Naive B cell (primary cell): ENCODE data around the gene TMEM30A. TPM values are rescaled to one million over a fixed set of nuclear protein-coding genes. Genes with fewer than 3 reads are reported as not detected.

ENCODE experiments used
- ATAC-seq, 2 donors: fragments of 150-1000 bp; cut with Tn5 transposase; 2 replicates each; pipeline ENCODE4 v1.10.0; 2021; ENCODE audit warnings: low read depth in 2 of 2, mild to moderate bottlenecking in 2 of 2, moderate library complexity in 2 of 2
- DNase-seq: peaks from one replicate; pipeline ENCODE4 v3.0.0; 2022
- H3K27ac Mint-ChIP-seq, 6 donors: one replicate each; pipeline ENCODE4 v1.8.0; 2020 to 2022; ENCODE audit warnings: mild to moderate bottlenecking in 6 of 6, mixed read lengths in 6 of 6, moderate library complexity in 5 of 6, inconsistent platforms in 2 of 6
- H3K27me3 Mint-ChIP-seq, 3 donors: one replicate each; pipeline ENCODE4 v1.8.0; 2021 to 2022; ENCODE audit warnings: mixed read lengths in 3 of 3, mild to moderate bottlenecking in 1 of 3
- H3K36me3 Mint-ChIP-seq, 2 donors: one replicate each; pipeline ENCODE4 v1.8.0; 2020 to 2022; ENCODE audit warnings: mixed read lengths in 2 of 2, inconsistent platforms in 1 of 2, mild to moderate bottlenecking in 1 of 2
- H3K4me1 Mint-ChIP-seq, 3 donors: one replicate each; pipeline ENCODE4 v1.8.0; 2020 to 2022; ENCODE audit warnings: mixed read lengths in 3 of 3, inconsistent platforms in 1 of 3, mild to moderate bottlenecking in 1 of 3, moderate library complexity in 1 of 3
- H3K4me3 Mint-ChIP-seq, 8 donors: one replicate each; pipeline ENCODE4 v1.8.0; 2020 to 2022; ENCODE audit warnings: mild to moderate bottlenecking in 8 of 8, mixed read lengths in 8 of 8, moderate library complexity in 8 of 8, inconsistent platforms in 2 of 8
- H3K9me3 Mint-ChIP-seq, 7 donors: one replicate each; pipeline ENCODE4 v1.8.0; 2020 to 2022; ENCODE audit warnings: mixed read lengths in 7 of 7, mild to moderate bottlenecking in 5 of 7, inconsistent platforms in 2 of 7, moderate library complexity in 1 of 7
- polyA plus RNA-seq, 6 donors: library from polyadenylated mRNA; unstranded; fragments of 300-500 nt; fragmentation: Illumina TruSeq; gene quantifications; one replicate each; pipeline ENCODE4 v1.2.3, GENCODE V29; 2021; ENCODE audit warnings: low read depth in 6 of 6

TMEM30A gene
- polyA plus RNA-seq, 6 donors from 2014 or later: 33.5 to 45.1 (median 41.8) TPM

- peaks cover 0 to under 1% of the 10 kb centered on the region in 2 donors for H3K36me3 Mint-ChIP-seq
- no peaks in the 10 kb centered on the region for H3K27me3 Mint-ChIP-seq
- DNase-seq (no peak), ATAC-seq (no peak)
- peaks cover 0 to 2% (median 0%) of the 10 kb centered on the region in 7 donors for H3K9me3 Mint-ChIP-seq
- H3K4me3 Mint-ChIP-seq: no peak overlapping the region
- H3K4me1 Mint-ChIP-seq: peaks cover 15 to 30% (median 23%) of the 10 kb centered on the region in 3 donors
- peak overlapping the region in 2 of 6 donors; percentile 11 to 42 for H3K27ac Mint-ChIP-seq
Measured at GRCh38 chr6:75268121-75268987, 16.2 kb downstream of the TMEM30A start.

GRCh38 chr6:75267461-75267860 is 17.1 kb downstream of the TMEM30A start:
- ATAC-seq (no peak), DNase-seq (no peak)
- no peaks in the 10 kb centered on the region for H3K27me3 Mint-ChIP-seq
- peak overlapping the region in 2 of 6 donors; percentile 18 to 29 for H3K27ac Mint-ChIP-seq
- peaks cover 9 to 23% (median 17%) of the 10 kb centered on the region in 3 donors for H3K4me1 Mint-ChIP-seq
- H3K36me3 Mint-ChIP-seq: peaks cover 8% of the 10 kb centered on the region in 2 donors
- H3K9me3 Mint-ChIP-seq: no peaks in the 10 kb centered on the region
- no peak overlapping the region for H3K4me3 Mint-ChIP-seq

GRCh38 chr6:75266716-75267291 is 17.8 kb downstream of the TMEM30A start:
- peak; percentile 29 for DNase-seq
- Mint-ChIP-seq H3K27me3 (no peaks in the 10 kb centered on the region), H3K4me1 (peaks cover 7 to 16% (median 12%) of the 10 kb centered on the region in 3 donors)

GRCh38 chr6:75263401-75263750 is 21.2 kb downstream of the TMEM30A start:
- Mint-ChIP-seq H3K9me3 (no peaks in the 10 kb centered on the region), H3K4me3 (no peak overlapping the region), H3K27me3 (no peaks in the 10 kb centered on the region), H3K4me1 (peaks cover 0 to 2% (median 1%) of the 10 kb centered on the region in 3 donors), H3K36me3 (peaks cover 15 to 20% of the 10 kb centered on the region in 2 donors), H3K27ac (no peak overlapping the region)
- DNase-seq (no peak), ATAC-seq (no peak)

More at GRCh38 chr6:75266716-75267291, 17.8 kb downstream of the TMEM30A start:
- H3K27ac Mint-ChIP-seq: no peak overlapping the region
- H3K9me3 Mint-ChIP-seq: no peaks in the 10 kb centered on the region
- no peak overlapping the region for H3K4me3 Mint-ChIP-seq
- peak; percentile 68 for ATAC-seq
- H3K36me3 Mint-ChIP-seq: peaks cover 8% of the 10 kb centered on the region in 2 donors

- ATAC-seq: no peak
- Mint-ChIP-seq H3K27ac (peak overlapping the region in 4 of 6 donors; percentile 3 to 77 (median 12)), H3K9me3 (no peaks in the 10 kb centered on the region), H3K27me3 (no peaks in the 10 kb centered on the region), H3K4me1 (peaks cover 0 to under 1% (median 0%) of the 10 kb centered on the region in 3 donors), H3K4me3 (no peak overlapping the region), H3K36me3 (peaks cover 15 to 20% of the 10 kb centered on the region in 2 donors)
- DNase-seq: no peak
Measured at GRCh38 chr6:75262716-75263400, 21.7 kb downstream of the TMEM30A start.

GRCh38 chr6:75261299-75261698 is 23.3 kb downstream of the TMEM30A start:
- no peaks in the 10 kb centered on the region for H3K9me3 Mint-ChIP-seq
- H3K36me3 Mint-ChIP-seq: peaks cover 15 to 20% of the 10 kb centered on the region in 2 donors
- H3K27me3 Mint-ChIP-seq: no peaks in the 10 kb centered on the region
- no peak for DNase-seq
- H3K27ac Mint-ChIP-seq: peak overlapping the region in 1 of 6 donors; percentile 50
- H3K4me3 Mint-ChIP-seq: no peak overlapping the region
- no peak for ATAC-seq
- H3K4me1 Mint-ChIP-seq: no peaks in the 10 kb centered on the region

- Mint-ChIP-seq H3K4me3 (no peak overlapping the region), H3K9me3 (no peaks in the 10 kb centered on the region), H3K27me3 (no peaks in the 10 kb centered on the region), H3K36me3 (peaks cover 7 to 11% of the 10 kb centered on the region in 2 donors), H3K4me1 (no peaks in the 10 kb centered on the region), H3K27ac (no peak overlapping the region)
- no peak for ATAC-seq
- DNase-seq: no peak
Measured at GRCh38 chr6:75257343-75258087, 27.1 kb downstream of the TMEM30A start.

GRCh38 chr6:75250552-75250951 is 34.0 kb downstream of the TMEM30A start:
- Mint-ChIP-seq H3K36me3 (peaks cover 0 to 2% of the 10 kb centered on the region in 2 donors), H3K4me1 (peaks cover 0 to 4% (median 0%) of the 10 kb centered on the region in 3 donors), H3K27ac (no peak overlapping the region), H3K9me3 (peaks cover 0 to 2% (median 0%) of the 10 kb centered on the region in 7 donors), H3K4me3 (no peak overlapping the region), H3K27me3 (peaks cover 13 to 14% (median 13%) of the 10 kb centered on the region in 3 donors)
- ATAC-seq: no peak
- no peak for DNase-seq

- ATAC-seq: no peak
Measured at GRCh38 chr6:75249837-75250236, 34.8 kb downstream of the TMEM30A start.

GRCh38 chr6:75246386-75246785 is 38.2 kb downstream of the TMEM30A start:
- H3K9me3 Mint-ChIP-seq: peaks cover 0 to 2% (median 0%) of the 10 kb centered on the region in 7 donors
- DNase-seq (no peak), ATAC-seq (no peak)
- H3K27ac Mint-ChIP-seq: no peak overlapping the region
- peaks cover 7 to 10% of the 10 kb centered on the region in 2 donors for H3K36me3 Mint-ChIP-seq
- peak overlapping the region in 1 of 8 donors; percentile 91 for H3K4me3 Mint-ChIP-seq
- peaks cover 13 to 24% (median 18%) of the 10 kb centered on the region in 3 donors for H3K4me1 Mint-ChIP-seq
- H3K27me3 Mint-ChIP-seq: peaks cover 16 to 22% (median 21%) of the 10 kb centered on the region in 3 donors

More at GRCh38 chr6:75249837-75250236, 34.8 kb downstream of the TMEM30A start:
- Mint-ChIP-seq H3K36me3 (peaks cover 0 to 4% of the 10 kb centered on the region in 2 donors), H3K9me3 (peaks cover 0 to 2% (median 0%) of the 10 kb centered on the region in 7 donors), H3K27ac (peak overlapping the region in 3 of 6 donors; percentile 5 to 71 (median 64)), H3K4me1 (peaks cover 0 to 4% (median under 1%) of the 10 kb centered on the region in 3 donors), H3K27me3 (peaks cover 16 to 21% (median 20%) of the 10 kb centered on the region in 3 donors), H3K4me3 (peak overlapping the region in 1 of 8 donors; percentile 44)
- no peak for DNase-seq

- ATAC-seq: peak in 1 of 2 donors; percentile 23
- Mint-ChIP-seq H3K27me3 (peaks cover 16 to 22% (median 21%) of the 10 kb centered on the region in 3 donors), H3K4me1 (peaks cover 16 to 30% (median 19%) of the 10 kb centered on the region in 3 donors), H3K27ac (peak overlapping the region; percentile 99 to 100 (median 99)), H3K9me3 (peaks cover 0 to 2% (median 0%) of the 10 kb centered on the region in 7 donors), H3K4me3 (peak overlapping the region; percentile 91 to 100 (median 98)), H3K36me3 (peaks cover 7 to 10% of the 10 kb centered on the region in 2 donors)
- DNase-seq: no peak
Measured at GRCh38 chr6:75244063-75244584, 40.5 kb downstream of the TMEM30A start.

- Mint-ChIP-seq H3K36me3 (peaks cover 7 to 10% of the 10 kb centered on the region in 2 donors), H3K4me1 (peaks cover 16 to 30% (median 23%) of the 10 kb centered on the region in 3 donors), H3K27ac (peak within 1 kb of the TSS; percentile 99 to 100 (median 99)), H3K4me3 (peak within 1 kb of the TSS; percentile 91 to 100 (median 98)), H3K27me3 (peaks cover 16 to 22% (median 21%) of the 10 kb centered on the region in 3 donors), H3K9me3 (peaks cover 0 to 2% (median 0%) of the 10 kb centered on the region in 7 donors)
- peak; percentile 96 to 97 for ATAC-seq
- DNase-seq: peak; percentile 84
Measured at GRCh38 chr6:75243333-75244062, 41.1 kb downstream of the TMEM30A start, which contains the start of gene COX7A2. Gene COX7A2 (minus strand): TSS chr6:75243801. CDS start chr6:75243734, 67 bp downstream.
